OCI-LY3 (cell line): ENCODE results near the gene ACLY.
"Not testable (repeated sequence)": the region's sequence is repeated elsewhere in the genome, so short reads cannot be mapped to it uniquely, and the experiment has no call there.

Source experiments
- CTCF ChIP-seq: fragments of 200-600, 300-600 bp; sonication (generic); IDR thresholded peaks from 2 replicates; pipeline ENCODE4 v1.5.1; 2014; ENCODE audit warnings: antibody characterized with exemption, low read length, low read depth
- EZH2phosphoT487 ChIP-seq: fragments of 200-600 bp; shearing (Covaris generic); IDR thresholded peaks from 2 replicates; pipeline ENCODE4 v1.6.1; 2018; ENCODE audit warnings: antibody characterized with exemption, mixed run types, low read depth

DNA sequence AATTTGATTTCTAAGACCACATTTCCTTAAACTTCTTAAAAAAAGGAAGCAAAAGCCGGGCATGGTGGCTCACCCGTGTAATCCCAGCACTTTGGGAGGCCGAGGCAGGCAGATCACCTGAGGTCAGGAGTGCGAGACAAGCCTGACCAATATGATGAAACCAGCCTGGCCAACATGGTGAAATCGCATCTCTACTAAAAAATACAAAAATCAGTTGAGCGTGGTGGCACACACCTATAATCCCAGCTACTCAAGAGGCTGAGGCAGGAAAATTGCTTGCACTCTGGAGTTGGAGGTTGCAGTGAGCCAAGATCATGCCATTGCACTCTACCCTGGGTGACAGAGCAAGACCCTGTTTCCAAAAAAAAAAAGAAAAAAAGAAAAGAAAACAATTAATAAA, 78.0 kb downstream of the ACLY start:
- not testable (repeated sequence) for TF ChIP-seq CTCF, EZH2phosphoT487
